Neural progenitor cell (in vitro differentiated cells): ENCODE data around the gene FRY. TPM values are rescaled to one million over a fixed set of nuclear protein-coding genes. Genes with fewer than 3 reads are reported as not detected.

ENCODE experiments used
- DNase-seq: peaks from one replicate; pipeline ENCODE4 v3.0.0-alpha.2; 2016; ENCODE audit warnings: low spot score
- H2AFZ ChIP-seq: fragments of 200-600 bp; sonication (generic); replicated peaks from 2 replicates; pipeline ENCODE4 v1.6.1; 2016; ENCODE audit warnings: antibody characterized with exemption
- H3F3A ChIP-seq: fragments of 200-600 bp; sonication (generic); 2 replicates; pipeline ENCODE4 v1.6.1; 2016; ENCODE audit warnings: antibody characterized with exemption, low read depth
- H3K27ac ChIP-seq: fragments of 200-600 bp; sonication (generic); 2 replicates; pipeline ENCODE4 v1.5.1; 2016; ENCODE audit warnings: mild to moderate bottlenecking
- H3K27me3 ChIP-seq: fragments of 200-600 bp; sonication (generic); 2 replicates; pipeline ENCODE4 v1.6.1; 2016; ENCODE audit warnings: mild to moderate bottlenecking, moderate library complexity
- H3K36me3 ChIP-seq: fragments of 200-600 bp; sonication (generic); 2 replicates; pipeline ENCODE4 v1.5.1; 2016
- H3K4me1 ChIP-seq: fragments of 200-600 bp; sonication (generic); 2 replicates; pipeline ENCODE4 v1.6.1; 2016; ENCODE audit warnings: mixed run types
- H3K4me2 ChIP-seq: fragments of 200-600 bp; sonication (generic); 2 replicates; pipeline ENCODE4 v1.6.1; 2016
- H3K4me3 ChIP-seq: fragments of 200-600 bp; sonication (generic); 2 replicates; pipeline ENCODE4 v1.5.1; 2016
- H3K79me2 ChIP-seq: fragments of 200-600 bp; sonication (generic); 2 replicates; pipeline ENCODE4 v1.6.1; 2016; ENCODE audit warnings: low read depth
- H3K9ac ChIP-seq: fragments of 200-600 bp; sonication (generic); 2 replicates; pipeline ENCODE4 v1.6.1; 2016
- H3K9me3 ChIP-seq: fragments of 200-600 bp; sonication (generic); 2 replicates; pipeline ENCODE4 v1.5.1; 2016; ENCODE audit warnings: low read depth
- H4K20me1 ChIP-seq: fragments of 200-600 bp; sonication (generic); 2 replicates; pipeline ENCODE4 v1.6.1; 2016; ENCODE audit warnings: low read depth
- H3K27ac Mint-ChIP-seq: 3 replicates; pipeline ENCODE4 v1.8.0; 2021; ENCODE audit warnings: mixed read lengths
- H3K27me3 Mint-ChIP-seq: 2 replicates; pipeline ENCODE4 v1.8.0; 2022; ENCODE audit warnings: low read depth, mild to moderate bottlenecking, inconsistent platforms, moderate library complexity, mixed read lengths; ENCODE audit not compliant: insufficient read depth
- H3K36me3 Mint-ChIP-seq: 3 replicates; pipeline ENCODE4 v1.8.0; 2021; ENCODE audit warnings: mixed read lengths
- H3K4me1 Mint-ChIP-seq: 3 replicates; pipeline ENCODE4 v1.8.0; 2021; ENCODE audit warnings: mixed read lengths
- H3K4me3 Mint-ChIP-seq: 3 replicates; pipeline ENCODE4 v1.8.0; 2021; ENCODE audit warnings: mild to moderate bottlenecking, moderate library complexity, mixed read lengths
- H3K9me3 Mint-ChIP-seq: 3 replicates; pipeline ENCODE4 v1.8.0; 2020; ENCODE audit warnings: mixed read lengths
- CTCF ChIP-seq: fragments of 200-600 bp; sonication (generic); IDR thresholded peaks from 2 replicates; pipeline ENCODE4 v1.5.1; 2017; ENCODE audit warnings: antibody characterized with exemption, mild to moderate bottlenecking
- EZH2 ChIP-seq: fragments of 200-600 bp; sonication (generic); IDR thresholded peaks from 2 replicates; pipeline ENCODE4 v1.6.1; 2017; ENCODE audit warnings: antibody characterized with exemption, mild to moderate bottlenecking, moderate library complexity
- EZH2phosphoT487 ChIP-seq: fragments of 200-600 bp; sonication (generic); IDR thresholded peaks from 2 replicates; pipeline ENCODE4 v1.6.1; 2017; ENCODE audit warnings: antibody characterized with exemption
- total RNA-seq: library from RNA; depleted of rRNA; stranded (reverse); fragments of >200 nt; gene quantifications from 2 replicates; pipeline ENCODE4 v1.2.3, GENCODE V29; 2015; ENCODE audit warnings: low replicate concordance

Gene FRY
- total RNA-seq, 1 donor from 2014 or later = 12.6 TPM

DNA sequence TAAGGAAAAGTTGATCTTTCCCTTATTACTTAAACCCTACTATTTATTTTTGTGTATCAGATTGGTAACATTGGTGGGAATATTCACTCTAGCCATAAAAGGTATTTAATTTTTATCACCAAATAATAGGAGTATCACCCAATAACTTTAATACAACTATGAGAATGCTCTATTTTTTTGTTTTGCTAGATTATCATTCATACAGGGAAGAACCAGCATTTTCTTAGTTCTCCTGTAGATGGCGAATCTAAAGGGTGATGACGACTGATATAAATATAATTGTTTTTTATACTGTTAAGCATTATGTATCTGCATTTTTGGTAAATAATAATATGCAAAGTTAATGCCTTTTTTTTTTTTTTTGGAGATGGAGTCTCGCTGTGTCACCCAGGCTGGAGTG, 7.9 kb upstream of the FRY start:
- no peak overlapping the region for H3K4me3 ChIP-seq
- peaks cover 2% of the 10 kb centered on the region for H3K27me3 Mint-ChIP-seq
- peaks cover 47% of the 10 kb centered on the region for H3K4me1 ChIP-seq
- no peak overlapping the region for H3K4me3 Mint-ChIP-seq
- no peak overlapping the region for H2AFZ ChIP-seq
- H3K9me3 ChIP-seq = no peaks in the 10 kb centered on the region
- H3K79me2 ChIP-seq = no peaks in the 10 kb centered on the region
- DNase-seq = no peak
- H3K36me3 ChIP-seq = no peaks in the 10 kb centered on the region
- no peaks in the 10 kb centered on the region for H3K36me3 Mint-ChIP-seq
- H3K9ac ChIP-seq = no peak overlapping the region
- no peak overlapping the region for H3K27ac Mint-ChIP-seq
- no peak for TF ChIP-seq CTCF
- TF ChIP-seq EZH2phosphoT487 = no peak
- TF ChIP-seq EZH2 = no peak
- peaks cover 3% of the 10 kb centered on the region for H4K20me1 ChIP-seq
- H3F3A ChIP-seq = peaks cover 35% of the 10 kb centered on the region
- H3K4me2 ChIP-seq = no peak overlapping the region
- H3K27me3 ChIP-seq = no peaks in the 10 kb centered on the region
- peaks cover 27% of the 10 kb centered on the region for H3K4me1 Mint-ChIP-seq
- H3K27ac ChIP-seq = no peak overlapping the region
- no peaks in the 10 kb centered on the region for H3K9me3 Mint-ChIP-seq

DNA sequence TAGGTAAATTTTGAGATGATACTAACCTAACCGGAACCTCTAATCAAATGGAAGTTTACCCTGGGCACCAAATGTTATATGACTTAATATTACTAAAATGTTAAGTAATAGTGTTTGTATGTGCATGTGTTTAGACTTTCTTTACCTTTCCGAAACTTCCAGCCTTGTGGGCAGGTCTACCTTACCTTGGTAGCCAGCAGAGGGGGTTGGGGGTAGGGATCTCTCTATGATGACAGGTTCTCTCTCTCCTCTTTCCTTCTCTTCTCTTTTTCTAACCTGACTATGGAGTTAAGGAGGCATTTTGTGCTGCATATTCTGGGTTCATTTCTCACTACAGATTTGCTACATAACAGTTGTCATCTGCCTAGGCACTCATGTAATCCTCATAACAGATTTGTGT, 6.8 kb upstream of the FRY start:
- H3K36me3 ChIP-seq = no peaks in the 10 kb centered on the region
- TF ChIP-seq EZH2 (no peak), EZH2phosphoT487 (no peak), CTCF (peak; percentile 19)
- no peaks in the 10 kb centered on the region for H3K9me3 Mint-ChIP-seq
- no peaks in the 10 kb centered on the region for H3K79me2 ChIP-seq
- H3K9me3 ChIP-seq = no peaks in the 10 kb centered on the region
- H3K36me3 Mint-ChIP-seq = no peaks in the 10 kb centered on the region
- H2AFZ ChIP-seq = no peak overlapping the region
- no peaks in the 10 kb centered on the region for H3K27me3 ChIP-seq
- H3K4me3 ChIP-seq = no peak overlapping the region
- H3K9ac ChIP-seq = no peak overlapping the region
- H3K4me2 ChIP-seq = no peak overlapping the region
- no peak overlapping the region for H3K27ac Mint-ChIP-seq
- H3F3A ChIP-seq = peaks cover 40% of the 10 kb centered on the region
- peaks cover 27% of the 10 kb centered on the region for H3K4me1 Mint-ChIP-seq
- H3K4me1 ChIP-seq = peaks cover 55% of the 10 kb centered on the region
- H3K27ac ChIP-seq = peak overlapping the region; percentile 89
- H3K4me3 Mint-ChIP-seq = no peak overlapping the region
- no peak for DNase-seq
- no peaks in the 10 kb centered on the region for H3K27me3 Mint-ChIP-seq
- H4K20me1 ChIP-seq = peaks cover 3% of the 10 kb centered on the region

- H3K4me3 ChIP-seq = peak overlapping the region; percentile 31
- peak; percentile 93 for DNase-seq
- no peak overlapping the region for H3K27ac Mint-ChIP-seq
These were observed 5.8 kb upstream of the FRY start for GRCh38 chr13:32025730-32026129.

More at GRCh38 chr13:32025730-32026129, 5.8 kb upstream of the FRY start:
- H3K4me3 Mint-ChIP-seq = no peak overlapping the region
- peaks cover 50% of the 10 kb centered on the region for H3F3A ChIP-seq
- TF ChIP-seq EZH2 (no peak), CTCF (no peak), EZH2phosphoT487 (no peak)
- H3K27me3 ChIP-seq = no peaks in the 10 kb centered on the region
- peaks cover 65% of the 10 kb centered on the region for H3K4me1 ChIP-seq
- H3K9me3 Mint-ChIP-seq = no peaks in the 10 kb centered on the region
- H3K27ac ChIP-seq = peak overlapping the region; percentile 89
- peaks cover 31% of the 10 kb centered on the region for H3K4me1 Mint-ChIP-seq
- H3K9ac ChIP-seq = no peak overlapping the region
- H3K9me3 ChIP-seq = no peaks in the 10 kb centered on the region
- H3K79me2 ChIP-seq = no peaks in the 10 kb centered on the region
- H3K27me3 Mint-ChIP-seq = peaks cover 2% of the 10 kb centered on the region
- H2AFZ ChIP-seq = no peak overlapping the region
- H3K36me3 ChIP-seq = no peaks in the 10 kb centered on the region
- no peaks in the 10 kb centered on the region for H3K36me3 Mint-ChIP-seq
- peak overlapping the region; percentile 75 for H3K4me2 ChIP-seq
- peaks cover 3% of the 10 kb centered on the region for H4K20me1 ChIP-seq
